ENCODE data around the gene KCNIP1. TPM values are rescaled to one million over a fixed set of nuclear protein-coding genes. Genes with fewer than 3 reads are reported as not detected.

The KCNIP1 gene
- total and polyA plus RNA-seq, 9 of the 15 experiments (the other 6 are each of a cell fraction or from before 2014, with no cell fraction given), result not detected

GRCh38 chr5:170597872-170598271 is 94.1 kb downstream of the KCNIP1 start:
- 0% methylated on average over 8 of the region's 8 CpGs for WGBS (ENCODE audit: insufficient coverage, low coverage, missing lambda C conversion rate)
- H3K4me2 ChIP-seq (ENCODE audit: insufficient read depth, low read length), result no peak overlapping the region

More at GRCh38 chr5:170597872-170598271, 94.1 kb downstream of the KCNIP1 start:
- FAIRE-seq (no peak), DNase-seq (ENCODE audit: extremely low read depth in 1 of 4, low spot score in 3 of 4) (no peak), ATAC-seq (no peak)
- H2AFZ ChIP-seq (ENCODE audit: low read depth, low read length), result no peak overlapping the region
- H3K9me1 ChIP-seq (ENCODE audit: control insufficient read depth, insufficient read depth, low read length), result no peaks in the 10 kb centered on the region
- H3K4me1 ChIP-seq (replicated peaks in 1 of 2; ENCODE audit: control insufficient read depth in 2 of 2, insufficient read depth in 2 of 2, low read length in 2 of 2), result no peaks in the 10 kb centered on the region
- CTCF ChIA-PET (ENCODE audit: low intra/inter-chr PET ratio), result no interaction called here
- peaks cover 0 to 38% of the 10 kb centered on the region in 2 experiments; a peak in 2 of 5 replicates for H3K27me3 ChIP-seq (ENCODE audit: control insufficient read depth in 2 of 2, insufficient read depth in 2 of 2, low read length in 2 of 2)
- no peak overlapping the region for H3K4me3 ChIP-seq
- H3K9me3 ChIP-seq (replicated peaks; ENCODE audit: control insufficient read depth, insufficient read depth, low read depth, low read length), result no peaks in the 10 kb centered on the region
- intact Hi-C loops (cut with micrococcal nuclease), result no loop called here
- no peaks in the 10 kb centered on the region; the same call in none of the 2 replicates for H4K20me1 ChIP-seq (replicated peaks; ENCODE audit: control insufficient read depth, insufficient read depth, low read length)
- BruUV-seq (replicated peaks), result no TSS peak
- no peak overlapping the region for H3K27ac ChIP-seq (ENCODE audit: extremely low read depth, low read depth, low read length)
- POLR2A ChIA-PET, result no interaction called here
- TF ChIP-seq MTA1 (IDR thresholded peaks at IDR 0.05; ENCODE audit: borderline replicate concordance) (no peak), RAD51 (IDR thresholded peaks at IDR 0.05; ENCODE audit: borderline replicate concordance, low read depth) (no peak), ZBTB17 (CRISPR knock-in tag; IDR thresholded peaks at IDR 0.05) (no peak), THRAP3 (IDR thresholded peaks at IDR 0.05; ENCODE audit: borderline replicate concordance) (no peak), XRCC5 (IDR thresholded peaks at IDR 0.05; ENCODE audit: low read depth, low read length) (no peak), MXI1 (IDR thresholded peaks at IDR 0.05; ENCODE audit: low read depth, low read length) (no peak), ZNF431 (CRISPR knock-in tag; IDR thresholded peaks at IDR 0.05) (no peak), TRIM28 (IDR thresholded peaks at IDR 0.05) (no peak), FOXK1 (CRISPR knock-in tag; IDR thresholded peaks at IDR 0.05; ENCODE audit: borderline replicate concordance) (no peak), UBTF (IDR thresholded peaks at IDR 0.05; ENCODE audit: borderline replicate concordance in 1 of 2, low read depth in 2 of 2, low read length in 2 of 2) (no peak), GTF2A2 (tag; IDR thresholded peaks at IDR 0.05) (no peak), NELFE (IDR thresholded peaks at IDR 0.05; ENCODE audit: insufficient read depth, insufficient read length) (no peak), ATF1 (CRISPR knock-in tag; IDR thresholded peaks at IDR 0.05) (no peak), ATF1 (tag; IDR thresholded peaks at IDR 0.05) (no peak), PTRF (tag; IDR thresholded peaks at IDR 0.05) (no peak), NR2C2 (CRISPR knock-in tag; IDR thresholded peaks at IDR 0.05) (no peak), NR2C2 (tag; IDR thresholded peaks at IDR 0.05) (no peak), ZNF217 (CRISPR knock-in tag; IDR thresholded peaks at IDR 0.05) (no peak)
- in situ Hi-C loops (cut with MboI), result no loop called here
- H3K36me3 ChIP-seq (ENCODE audit: control insufficient read depth, insufficient read depth, low read length), result no peaks in the 10 kb centered on the region
- no peaks in the 10 kb centered on the region for H3K79me2 ChIP-seq (ENCODE audit: control insufficient read depth, insufficient read depth, low read length)
- H3K9ac ChIP-seq (ENCODE audit: insufficient read depth in 1 of 2, low read depth in 2 of 2, low read length in 2 of 2), result no peak overlapping the region
